ENCODE results near the gene MVP. TPM values are rescaled to one million over a fixed set of nuclear protein-coding genes. Genes with fewer than 3 reads are reported as not detected.

Gene MVP
- total RNA-seq, 5 donors from 2014 or later (not counting 1 experiment from before 2014, with no cell fraction given), result 140 to 173 (median 158) TPM

DNA sequence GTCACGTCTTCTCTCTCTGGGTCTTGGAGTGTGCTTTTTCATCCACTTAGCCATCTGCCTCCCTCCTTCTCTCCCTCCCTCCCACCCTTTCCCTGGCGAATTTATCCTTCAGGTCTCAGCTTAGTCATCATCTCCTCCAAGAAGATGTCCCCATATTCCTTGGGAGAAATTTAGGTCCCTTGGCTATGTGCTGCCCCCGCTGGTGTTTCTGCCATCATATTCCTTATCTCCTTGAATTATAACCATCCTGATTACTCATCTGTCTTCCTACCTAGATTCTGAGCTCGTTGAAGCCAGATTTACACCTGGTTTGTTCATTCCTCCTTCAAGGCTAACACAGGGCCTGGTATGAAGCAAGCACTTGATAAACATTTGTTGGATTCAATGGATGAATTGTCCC is 74.1 kb downstream of the MVP start:
- H3K9me3 Mint-ChIP-seq, result no peaks in the 10 kb centered on the region
- H3K4me3 Mint-ChIP-seq, result no peak overlapping the region
- peaks cover 29 to 32% of the 10 kb centered on the region in 2 donors for H3K27me3 Mint-ChIP-seq
- ChIA-PET CTCF (no interaction called here), POLR2A (interaction anchor here in 1 of 2 donors (0.6 kb wide), 1 partner anchor 216 kb away, joined by 3 read pairs; no protein-coding TSS in a partner anchor)
- H3K27ac ChIP-seq (ENCODE audit: low read length), result no peak overlapping the region
- no peak overlapping the region for H3K4me3 ChIP-seq (ENCODE audit: control insufficient read depth in 1 of 2, extremely low read depth in 1 of 2, low read length in 1 of 2)
- H3K36me3 ChIP-seq (ENCODE audit: control insufficient read depth in 2 of 2, extremely low read depth in 1 of 2, insufficient read depth in 1 of 2, low read length in 1 of 2), result no peaks in the 10 kb centered on the region
- ATAC-seq (replicated peaks in 1 of 4) (no peak), DNase-seq (no peak)
- H3K4me1 Mint-ChIP-seq, result peaks cover 0 to 8% (median 3%) of the 10 kb centered on the region in 3 donors
- no peak overlapping the region for H3K27ac Mint-ChIP-seq
- no peaks in the 10 kb centered on the region for H3K9me3 ChIP-seq
- 69% methylated on average over 2 of the region's 4 CpGs for WGBS (ENCODE audit: insufficient coverage)
- H3K27me3 ChIP-seq (replicated peaks in 1 of 2; ENCODE audit: control insufficient read depth in 2 of 2, extremely low read depth in 1 of 2, insufficient read depth in 2 of 2, low read length in 1 of 2), result peaks cover 4 to 41% of the 10 kb centered on the region in 2 experiments
- no peaks in the 10 kb centered on the region for H3K36me3 Mint-ChIP-seq
- H3K4me1 ChIP-seq (ENCODE audit: control insufficient read depth in 1 of 2, extremely low read depth in 1 of 2, insufficient read depth in 2 of 2, low read length in 2 of 2), result peaks cover 0 to 7% of the 10 kb centered on the region in 2 experiments

DNA sequence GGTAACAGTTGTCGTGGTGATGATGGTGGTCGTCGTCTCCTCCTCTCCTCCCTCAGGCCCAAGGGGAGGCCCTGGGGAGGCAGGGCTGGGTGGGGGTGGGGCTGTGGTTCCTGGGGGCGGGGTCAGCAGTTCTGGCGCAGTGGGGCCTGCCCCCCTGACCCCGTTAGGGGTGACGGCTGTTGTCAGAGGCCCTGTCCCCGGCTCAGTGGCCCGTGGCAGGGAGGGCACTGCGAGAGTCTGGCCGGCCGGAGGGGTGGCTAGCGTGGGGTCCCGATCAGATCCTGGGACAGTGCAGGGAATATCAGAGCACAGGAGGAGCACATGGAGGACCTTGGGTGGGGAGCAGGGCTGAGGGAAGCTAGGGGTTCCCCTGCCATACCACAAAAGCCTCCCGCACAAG is 76.6 kb downstream of the MVP start:
- H3K4me3 ChIP-seq (ENCODE audit: control insufficient read depth in 1 of 2, extremely low read depth in 1 of 2, low read length in 1 of 2), result no peak overlapping the region
- Mint-ChIP-seq H3K9me3 (no peaks in the 10 kb centered on the region), H3K36me3 (no peaks in the 10 kb centered on the region), H3K4me3 (no peak overlapping the region), H3K4me1 (peaks cover 6 to 15% (median 8%) of the 10 kb centered on the region in 3 donors), H3K27ac (no peak overlapping the region), H3K27me3 (peaks cover 29 to 36% of the 10 kb centered on the region in 2 donors)
- H3K27me3 ChIP-seq (replicated peaks in 1 of 2; ENCODE audit: control insufficient read depth in 2 of 2, extremely low read depth in 1 of 2, insufficient read depth in 2 of 2, low read length in 1 of 2), result peaks cover 4 to 62% of the 10 kb centered on the region in 2 experiments
- POLR2A ChIA-PET, result no interaction called here
- CTCF ChIA-PET, result no interaction called here
- no peaks in the 10 kb centered on the region for H3K9me3 ChIP-seq
- peaks cover 0 to 21% of the 10 kb centered on the region in 2 experiments for H3K4me1 ChIP-seq (ENCODE audit: control insufficient read depth in 1 of 2, extremely low read depth in 1 of 2, insufficient read depth in 2 of 2, low read length in 2 of 2)
- H3K27ac ChIP-seq (ENCODE audit: low read length), result no peak overlapping the region
- no peak for DNase-seq
- 44% methylated on average over 5 of the region's 15 CpGs for WGBS (ENCODE audit: insufficient coverage)
- no peak for ATAC-seq (replicated peaks in 1 of 4)
- H3K36me3 ChIP-seq (ENCODE audit: control insufficient read depth in 2 of 2, extremely low read depth in 1 of 2, insufficient read depth in 1 of 2, low read length in 1 of 2), result no peaks in the 10 kb centered on the region

DNA sequence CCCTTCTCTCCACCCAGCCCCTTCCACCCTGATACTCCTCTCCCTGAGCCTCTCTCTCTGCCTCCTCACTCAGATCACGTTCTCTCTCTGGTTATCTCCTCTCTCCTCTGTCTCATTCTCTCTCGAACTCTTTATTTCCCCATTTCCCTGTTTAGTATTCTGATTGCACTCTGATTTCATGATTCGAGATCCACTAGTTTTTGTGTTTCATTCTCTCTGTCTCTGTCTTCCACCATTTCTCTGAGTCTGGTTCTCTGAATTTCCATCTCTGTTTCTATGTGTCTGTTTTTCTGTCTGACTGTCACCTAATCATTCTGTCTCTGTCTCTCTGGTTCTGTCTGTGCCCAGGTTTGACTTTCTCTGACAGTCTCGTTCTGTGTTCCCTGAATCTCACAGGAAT is 77.1 kb downstream of the MVP start:
- H3K27ac ChIP-seq (ENCODE audit: low read length), result no peak overlapping the region
- no peaks in the 10 kb centered on the region for H3K9me3 Mint-ChIP-seq
- H3K4me1 ChIP-seq (ENCODE audit: control insufficient read depth in 1 of 2, extremely low read depth in 1 of 2, insufficient read depth in 2 of 2, low read length in 2 of 2), result peaks cover 0 to 21% of the 10 kb centered on the region in 2 experiments
- DNase-seq (no peak), ATAC-seq (replicated peaks in 1 of 4) (no peak)
- POLR2A ChIA-PET, result interaction anchor here in 1 of 2 donors (0.7 kb wide), 1 partner anchor 100 kb away, joined by 3 read pairs; no protein-coding TSS in a partner anchor
- H3K27me3 ChIP-seq (replicated peaks in 1 of 2; ENCODE audit: control insufficient read depth in 2 of 2, extremely low read depth in 1 of 2, insufficient read depth in 2 of 2, low read length in 1 of 2), result peaks cover 4 to 62% of the 10 kb centered on the region in 2 experiments
- no peaks in the 10 kb centered on the region for H3K36me3 ChIP-seq (ENCODE audit: control insufficient read depth in 2 of 2, extremely low read depth in 1 of 2, insufficient read depth in 1 of 2, low read length in 1 of 2)
- H3K9me3 ChIP-seq, result no peaks in the 10 kb centered on the region
- no peaks in the 10 kb centered on the region for H3K36me3 Mint-ChIP-seq
- CTCF ChIA-PET, result no interaction called here
- H3K4me3 Mint-ChIP-seq, result no peak overlapping the region
- 44% methylated on average over 3 of the region's 4 CpGs for WGBS (ENCODE audit: insufficient coverage)
- no peak overlapping the region for H3K4me3 ChIP-seq (ENCODE audit: control insufficient read depth in 1 of 2, extremely low read depth in 1 of 2, low read length in 1 of 2)
- H3K27me3 Mint-ChIP-seq, result peaks cover 29 to 37% of the 10 kb centered on the region in 2 donors
- H3K27ac Mint-ChIP-seq, result no peak overlapping the region
- peaks cover 6 to 15% (median 8%) of the 10 kb centered on the region in 3 donors for H3K4me1 Mint-ChIP-seq

Other genes with a start within 250 kb of the MVP start
- 100 to 1,000 TPM; 124 to 172 (median 161) TPM for gene SPN, start 157.2 kb upstream of the MVP start, total RNA-seq
- 1 to 10 TPM; 1.4 to 2.5 (median 2.1) TPM for gene QPRT, start 141.3 kb upstream of the MVP start, total RNA-seq
- 100 to 1,000 TPM; 122 to 194 (median 142) TPM for gene C16orf54, start 74.5 kb upstream of the MVP start, total RNA-seq
- gene ZG16, start 42.2 kb upstream of the MVP start, total RNA-seq, result under 1 TPM in 2 of 5 donors, not detected in 3; 0.09 to 0.15 TPM
- gene KIF22, start 29.7 kb upstream of the MVP start, total RNA-seq, result 10 to 100 TPM; 84.1 to 95.2 (median 84.9) TPM
- gene MAZ, start 13.9 kb upstream of the MVP start, total RNA-seq, result 100 to 1,000 TPM; 240 to 326 (median 305) TPM
- gene PRRT2, start 8.3 kb upstream of the MVP start, total RNA-seq, result 1 to 10 TPM; 2.4 to 7.9 (median 4.4) TPM
- 10 to 100 TPM; 16.0 to 47.2 (median 40.6) TPM for gene PAGR1, start 4.3 kb upstream of the MVP start, total RNA-seq
- 10 to 100 TPM; 37.1 to 87.0 (median 79.7) TPM for gene CDIPT, start 42.8 kb downstream of the MVP start, total RNA-seq
- under 1 TPM in 3 of 5 donors, not detected in 2; 0.16 to 0.82 (median 0.47) TPM for gene SEZ6L2, start 79.1 kb downstream of the MVP start, total RNA-seq
- not detected for gene ASPHD1, start 80.0 kb downstream of the MVP start, total RNA-seq
- gene KCTD13, start 105.8 kb downstream of the MVP start, total RNA-seq, result 10 to 100 TPM; 48.4 to 87.3 (median 79.1) TPM
- gene TMEM219, start 141.6 kb downstream of the MVP start, total RNA-seq, result 10 to 100 TPM; 66.7 to 93.9 (median 80.4) TPM
- 10 to 100 TPM; 26.1 to 58.3 (median 55.9) TPM for gene TAOK2, start 153.4 kb downstream of the MVP start, total RNA-seq
- 10 to 100 TPM; 15.0 to 22.8 (median 20.3) TPM for gene HIRIP3, start 175.2 kb downstream of the MVP start, total RNA-seq
- gene INO80E, start 175.8 kb downstream of the MVP start, total RNA-seq, result 100 to 1,000 TPM in 3 of 5 donors, 10 to 100 TPM in 2; 84.8 to 152 (median 128) TPM
- gene DOC2A, start 190.6 kb downstream of the MVP start, total RNA-seq, result under 1 TPM in 4 of 5 donors, not detected in 1; 0.15 to 0.38 (median 0.26) TPM
- not detected for gene C16orf92, start 202.7 kb downstream of the MVP start, total RNA-seq
- under 1 TPM in 3 of 5 donors, not detected in 2; 0.25 to 0.32 (median 0.25) TPM for gene TLCD3B, start 210.8 kb downstream of the MVP start, total RNA-seq
- gene ALDOA, start 245.3 kb downstream of the MVP start, total RNA-seq, result 100 to 1,000 TPM; 367 to 715 (median 567) TPM